Fibroblast of lung (primary cell): Measurements from ENCODE around the gene CNTROB. TPM values are rescaled to one million over a fixed set of nuclear protein-coding genes. Genes with fewer than 3 reads are reported as not detected.

ENCODE experiments used
- DNase-seq, 2 donors: peaks; one replicate each; pipeline versions ENCODE4 v3.0.0 to v3.0.0-alpha.2; 2010; ENCODE audit warnings: low read depth in 2 of 2
- H2AFZ ChIP-seq: 2 replicates; pipeline ENCODE4 v1.5.1; 2012; ENCODE audit warnings: low read length, control low read depth, inconsistent platforms
- H3K27ac ChIP-seq: 2 replicates; pipeline ENCODE4 v1.5.1; 2011; ENCODE audit warnings: low read length, control low read depth; ENCODE audit not compliant: insufficient read depth
- H3K27me3 ChIP-seq: 2 replicates; pipeline ENCODE4 v1.5.1; 2011; ENCODE audit warnings: mild to moderate bottlenecking, low read length; ENCODE audit not compliant: control insufficient read depth, insufficient read depth
- H3K36me3 ChIP-seq: 2 replicates; pipeline ENCODE4 v1.5.1; 2011; ENCODE audit warnings: low read length; ENCODE audit not compliant: control insufficient read depth, insufficient read depth
- H3K4me1 ChIP-seq: 2 replicates; pipeline ENCODE4 v1.5.1; 2011; ENCODE audit warnings: low read length; ENCODE audit not compliant: control insufficient read depth, insufficient read depth; ENCODE audit errors: extremely low read depth
- H3K4me2 ChIP-seq: 2 replicates; pipeline ENCODE4 v1.5.1; 2011; ENCODE audit warnings: low read length, control low read depth; ENCODE audit not compliant: insufficient read depth; ENCODE audit errors: extremely low read depth
- H3K4me3 ChIP-seq, 4 experiments: fragments of 200-600 bp in 1 of 4; sonication (generic) in 1 of 4; replicated peaks in 1 of 4; 2 replicates each; pipeline ENCODE4 v1.5.1; 2011 to 2016; ENCODE audit warnings: low read length in 4 of 4, low read depth in 3 of 4, mild to moderate bottlenecking in 3 of 4, control low read depth in 2 of 4, inconsistent platforms in 1 of 4, mixed read lengths in 1 of 4; ENCODE audit not compliant: insufficient read depth in 1 of 4; ENCODE audit errors: control extremely low read depth in 1 of 4
- H3K79me2 ChIP-seq: 2 replicates; pipeline ENCODE4 v1.5.1; 2012; ENCODE audit warnings: mild to moderate bottlenecking, low read length, inconsistent platforms; ENCODE audit not compliant: control insufficient read depth, insufficient read depth
- H3K9ac ChIP-seq: 2 replicates; pipeline ENCODE4 v1.5.1; 2011; ENCODE audit warnings: mild to moderate bottlenecking, low read length, control low read depth; ENCODE audit not compliant: insufficient read depth
- H3K9me3 ChIP-seq: 2 replicates; pipeline ENCODE4 v1.5.1; 2012; ENCODE audit warnings: low read depth, low read length; ENCODE audit not compliant: control insufficient read depth, insufficient read depth
- H4K20me1 ChIP-seq: 2 replicates; pipeline ENCODE4 v1.5.1; 2011; ENCODE audit warnings: low read length; ENCODE audit not compliant: control insufficient read depth, insufficient read depth; ENCODE audit errors: extremely low read depth
- EZH2 ChIP-seq: IDR thresholded peaks from 2 replicates; pipeline ENCODE4 v1.5.1; 2012; ENCODE audit warnings: low read length, control low read depth, mild to moderate bottlenecking; ENCODE audit errors: missing control alignments
- polyA plus RNA-seq, 2 donors: library from polyadenylated mRNA; depleted of rRNA in 1 of 2; stranded (reverse) in 1 of 2; unstranded in 1 of 2; fragments of >200 nt; gene quantifications; 2 replicates each; pipeline ENCODE4 v1.2.1, GENCODE V29; 2011 to 2012; ENCODE audit warnings: missing spikeins in 1 of 2
- total RNA-seq: library from RNA; depleted of rRNA; stranded (reverse); fragments of >200 nt; gene quantifications from 2 replicates; pipeline ENCODE4 v1.2.1, GENCODE V29; 2014
- TF ChIP-seq, protein P1 (sequence below), 2 donors: IDR thresholded peaks in 1 of 2; conservative IDR thresholded peaks in 1 of 2; 1 replicate in 1 of 2; 2 replicates in 1 of 2; pipeline ENCODE4 v1.5.1; 2011 to 2012; ENCODE audit warnings: low read length in 2 of 2, control low read depth in 1 of 2, inconsistent platforms in 1 of 2, low read depth in 1 of 2, mild to moderate bottlenecking in 1 of 2

The CNTROB gene
- total and polyA plus RNA-seq, 2 donors (not counting 1 experiment from before 2014, with no cell fraction given) = 12.6 to 17.2 TPM

GRCh38 chr17:7927596-7927995, 4.4 kb upstream of the CNTROB start:
- Histone ChIP-seq H3K9ac (no peak overlapping the region), H3K27me3 (no peaks in the 10 kb centered on the region), H3K79me2 (peaks cover 18% of the 10 kb centered on the region), H3K4me1 (peaks cover 2% of the 10 kb centered on the region), H3K36me3 (no peaks in the 10 kb centered on the region), H3K4me3 (no peak overlapping the region), H3K4me2 (no peak overlapping the region), H2AFZ (no peak overlapping the region), H3K27ac (no peak overlapping the region), H3K9me3 (no peaks in the 10 kb centered on the region), H4K20me1 (no peaks in the 10 kb centered on the region)
- no peak for DNase-seq
- no peak for TF ChIP-seq EZH2
- TF ChIP-seq, protein P1, sequence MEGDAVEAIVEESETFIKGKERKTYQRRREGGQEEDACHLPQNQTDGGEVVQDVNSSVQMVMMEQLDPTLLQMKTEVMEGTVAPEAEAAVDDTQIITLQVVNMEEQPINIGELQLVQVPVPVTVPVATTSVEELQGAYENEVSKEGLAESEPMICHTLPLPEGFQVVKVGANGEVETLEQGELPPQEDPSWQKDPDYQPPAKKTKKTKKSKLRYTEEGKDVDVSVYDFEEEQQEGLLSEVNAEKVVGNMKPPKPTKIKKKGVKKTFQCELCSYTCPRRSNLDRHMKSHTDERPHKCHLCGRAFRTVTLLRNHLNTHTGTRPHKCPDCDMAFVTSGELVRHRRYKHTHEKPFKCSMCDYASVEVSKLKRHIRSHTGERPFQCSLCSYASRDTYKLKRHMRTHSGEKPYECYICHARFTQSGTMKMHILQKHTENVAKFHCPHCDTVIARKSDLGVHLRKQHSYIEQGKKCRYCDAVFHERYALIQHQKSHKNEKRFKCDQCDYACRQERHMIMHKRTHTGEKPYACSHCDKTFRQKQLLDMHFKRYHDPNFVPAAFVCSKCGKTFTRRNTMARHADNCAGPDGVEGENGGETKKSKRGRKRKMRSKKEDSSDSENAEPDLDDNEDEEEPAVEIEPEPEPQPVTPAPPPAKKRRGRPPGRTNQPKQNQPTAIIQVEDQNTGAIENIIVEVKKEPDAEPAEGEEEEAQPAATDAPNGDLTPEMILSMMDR (conservative IDR thresholded peaks at IDR 0.05 in 1 of 2, IDR thresholded peaks at IDR 0.05 in 1 of 2; ENCODE audit: low read depth in 1 of 2, low read length in 2 of 2) = no peak

- DNase-seq = peak; percentile 69 to 77
- peaks cover 36% of the 10 kb centered on the region for H3K79me2 ChIP-seq
- H3K27me3 ChIP-seq = no peaks in the 10 kb centered on the region
- H3K4me2 ChIP-seq = peak within 1 kb of the TSS; percentile 86
- peak within 1 kb of the TSS; percentile 45 for H2AFZ ChIP-seq
- H3K4me1 ChIP-seq = no peaks in the 10 kb centered on the region
- no peaks in the 10 kb centered on the region for H4K20me1 ChIP-seq
- H3K4me3 ChIP-seq = peak within 1 kb of the TSS; percentile 28 to 97 (median 52)
- H3K9me3 ChIP-seq = no peaks in the 10 kb centered on the region
- H3K9ac ChIP-seq = peak within 1 kb of the TSS; percentile 25
- no peak for TF ChIP-seq EZH2
- H3K36me3 ChIP-seq = no peaks in the 10 kb centered on the region
- H3K27ac ChIP-seq = no peak within 1 kb of the TSS
Observed at GRCh38 chr17:7929158-7930023, 2.6 kb upstream of the CNTROB start, which contains the start of gene KCNAB3. TSS of gene KCNAB3 (minus strand) at chr17:7929856. CDS start at chr17:7929435, 421 bp downstream.

GRCh38 chr17:7930841-7931631, 970 bp upstream of the CNTROB start:
- Histone ChIP-seq H3K36me3 (peaks cover 2% of the 10 kb centered on the region), H3K4me3 (peak overlapping the region; percentile 81 to 97 (median 96)), H3K27ac (peak overlapping the region; percentile 96), H3K9me3 (no peaks in the 10 kb centered on the region), H4K20me1 (no peaks in the 10 kb centered on the region), H3K4me1 (no peaks in the 10 kb centered on the region), H2AFZ (peak overlapping the region; percentile 91), H3K27me3 (no peaks in the 10 kb centered on the region), H3K9ac (peak overlapping the region; percentile 71), H3K4me2 (peak overlapping the region; percentile 86), H3K79me2 (peaks cover 36% of the 10 kb centered on the region)
- TF ChIP-seq EZH2 = no peak
- TF ChIP-seq, protein P1 (conservative IDR thresholded peaks at IDR 0.05 in 1 of 2, IDR thresholded peaks at IDR 0.05 in 1 of 2; ENCODE audit: low read depth in 1 of 2, low read length in 2 of 2) = no peak
- DNase-seq = no peak
